Activated T-cell treated with anti-CD3 and anti-CD28 coated beads, Interleukin-2, amount 50 U/mL, for 4 hours (primary cell): ENCODE data around the gene CCNC. TPM values are rescaled to one million over a fixed set of nuclear protein-coding genes. Genes with fewer than 3 reads are reported as not detected.

Experiments
- ATAC-seq, 2 donors: fragments of 200-7000 bp; cut with Tn5 transposase; one replicate each; pipeline ENCODE4 v1.10.0; 2021
- DNase-seq: peaks from one replicate; pipeline ENCODE4 v3.0.0-alpha.2; 2020
- H3K27me3 Mint-ChIP-seq: one replicate; pipeline ENCODE4 v1.8.0; 2021; ENCODE audit warnings: low read depth, mixed read lengths
- H3K36me3 Mint-ChIP-seq: one replicate; pipeline ENCODE4 v1.8.0; 2022; ENCODE audit warnings: mixed read lengths; ENCODE audit not compliant: insufficient read depth
- H3K4me1 Mint-ChIP-seq: one replicate; pipeline ENCODE4 v1.8.0; 2021; ENCODE audit warnings: low read depth, mixed read lengths
- H3K4me3 Mint-ChIP-seq: one replicate; pipeline ENCODE4 v1.8.0; 2021; ENCODE audit warnings: mild to moderate bottlenecking, moderate library complexity, mixed read lengths
- H3K9me3 Mint-ChIP-seq: one replicate; pipeline ENCODE4 v1.8.0; 2021; ENCODE audit warnings: mixed read lengths
- total RNA-seq, 3 donors: library from RNA; stranded (reverse); gene quantifications; one replicate each; pipeline ENCODE4 v1.2.1, GENCODE V29; 2021

The CCNC gene
- total RNA-seq, 3 donors from 2014 or later, result 77.9 to 83.7 (median 78.1) TPM

GRCh38 chr6:99589290-99589672 is 20.8 kb upstream of the CCNC start:
- DNase-seq (no peak), ATAC-seq (peak; percentile 12 to 16)
- H3K4me1 Mint-ChIP-seq, result peaks cover 27% of the 10 kb centered on the region
- peaks cover 64% of the 10 kb centered on the region for H3K27me3 Mint-ChIP-seq
- H3K4me3 Mint-ChIP-seq, result peak overlapping the region; percentile 86
- H3K9me3 Mint-ChIP-seq, result no peaks in the 10 kb centered on the region
- H3K36me3 Mint-ChIP-seq, result no peaks in the 10 kb centered on the region

GRCh38 chr6:99588618-99589289 is 20.3 kb upstream of the CCNC start:
- H3K4me1 Mint-ChIP-seq, result peaks cover 27% of the 10 kb centered on the region
- peak; percentile 66 for DNase-seq
- H3K27me3 Mint-ChIP-seq, result peaks cover 58% of the 10 kb centered on the region
- ATAC-seq, result peak; percentile 92 to 95
- H3K36me3 Mint-ChIP-seq, result no peaks in the 10 kb centered on the region
- peak overlapping the region; percentile 86 for H3K4me3 Mint-ChIP-seq
- no peaks in the 10 kb centered on the region for H3K9me3 Mint-ChIP-seq

GRCh38 chr6:99587792-99588191 is 19.3 kb upstream of the CCNC start:
- ATAC-seq (no peak), DNase-seq (no peak)
- H3K9me3 Mint-ChIP-seq, result no peaks in the 10 kb centered on the region
- H3K4me1 Mint-ChIP-seq, result peaks cover 27% of the 10 kb centered on the region
- H3K4me3 Mint-ChIP-seq, result peak overlapping the region; percentile 17
- no peaks in the 10 kb centered on the region for H3K36me3 Mint-ChIP-seq
- H3K27me3 Mint-ChIP-seq, result peaks cover 58% of the 10 kb centered on the region

- H3K36me3 Mint-ChIP-seq, result no peaks in the 10 kb centered on the region
- no peaks in the 10 kb centered on the region for H3K4me1 Mint-ChIP-seq
- no peaks in the 10 kb centered on the region for H3K9me3 Mint-ChIP-seq
- DNase-seq, result no peak
- no peak overlapping the region for H3K4me3 Mint-ChIP-seq
- H3K27me3 Mint-ChIP-seq, result peaks cover 41% of the 10 kb centered on the region
- no peak for ATAC-seq
Observed at GRCh38 chr6:99579781-99580180, 11.3 kb upstream of the CCNC start.

GRCh38 chr6:99575544-99576227 is 7.2 kb upstream of the CCNC start:
- Mint-ChIP-seq H3K4me3 (no peak overlapping the region), H3K36me3 (no peaks in the 10 kb centered on the region), H3K27me3 (peaks cover 21% of the 10 kb centered on the region), H3K9me3 (no peaks in the 10 kb centered on the region), H3K4me1 (peaks cover 5% of the 10 kb centered on the region)
- ATAC-seq, result no peak
- DNase-seq, result no peak

GRCh38 chr6:99573980-99574617 is 5.6 kb upstream of the CCNC start:
- Mint-ChIP-seq H3K4me3 (no peak overlapping the region), H3K4me1 (peaks cover 5% of the 10 kb centered on the region), H3K36me3 (no peaks in the 10 kb centered on the region), H3K9me3 (no peaks in the 10 kb centered on the region), H3K27me3 (peaks cover 9% of the 10 kb centered on the region)
- DNase-seq (no peak), ATAC-seq (no peak)

GRCh38 chr6:99563056-99563723 is 5.3 kb downstream of the CCNC start:
- no peaks in the 10 kb centered on the region for H3K9me3 Mint-ChIP-seq
- no peak overlapping the region for H3K4me3 Mint-ChIP-seq
- H3K27me3 Mint-ChIP-seq, result no peaks in the 10 kb centered on the region
- no peak for DNase-seq
- peaks cover 21% of the 10 kb centered on the region for H3K4me1 Mint-ChIP-seq
- H3K36me3 Mint-ChIP-seq, result peaks cover 6% of the 10 kb centered on the region
- ATAC-seq, result no peak

GRCh38 chr6:99560668-99561067 is 7.8 kb downstream of the CCNC start:
- peaks cover 8% of the 10 kb centered on the region for H3K4me1 Mint-ChIP-seq

GRCh38 chr6:99559057-99559456 is 9.4 kb downstream of the CCNC start:
- ATAC-seq, result no peak
- no peaks in the 10 kb centered on the region for H3K9me3 Mint-ChIP-seq
- peaks cover 5% of the 10 kb centered on the region for H3K4me1 Mint-ChIP-seq
- no peaks in the 10 kb centered on the region for H3K27me3 Mint-ChIP-seq
- no peak overlapping the region for H3K4me3 Mint-ChIP-seq
- H3K36me3 Mint-ChIP-seq, result peaks cover 34% of the 10 kb centered on the region
- no peak for DNase-seq

More at GRCh38 chr6:99560668-99561067, 7.8 kb downstream of the CCNC start:
- ATAC-seq, result no peak
- DNase-seq, result no peak
- no peak overlapping the region for H3K4me3 Mint-ChIP-seq
- peaks cover 23% of the 10 kb centered on the region for H3K36me3 Mint-ChIP-seq
- no peaks in the 10 kb centered on the region for H3K27me3 Mint-ChIP-seq
- H3K9me3 Mint-ChIP-seq, result no peaks in the 10 kb centered on the region

- no peak for DNase-seq
- no peak overlapping the region for H3K4me3 Mint-ChIP-seq
- H3K27me3 Mint-ChIP-seq, result no peaks in the 10 kb centered on the region
- H3K9me3 Mint-ChIP-seq, result no peaks in the 10 kb centered on the region
- ATAC-seq, result no peak
- H3K36me3 Mint-ChIP-seq, result peaks cover 49% of the 10 kb centered on the region
- peaks cover 2% of the 10 kb centered on the region for H3K4me1 Mint-ChIP-seq
Observed at GRCh38 chr6:99553888-99554287, 14.6 kb downstream of the CCNC start.

- Mint-ChIP-seq H3K9me3 (no peaks in the 10 kb centered on the region), H3K4me1 (no peaks in the 10 kb centered on the region), H3K36me3 (peaks cover 49% of the 10 kb centered on the region), H3K4me3 (no peak overlapping the region), H3K27me3 (no peaks in the 10 kb centered on the region)
- DNase-seq (no peak), ATAC-seq (no peak)
Observed at GRCh38 chr6:99550046-99550748, 18.3 kb downstream of the CCNC start.

GRCh38 chr6:99548706-99549105 is 19.8 kb downstream of the CCNC start:
- Mint-ChIP-seq H3K4me3 (no peak overlapping the region), H3K9me3 (no peaks in the 10 kb centered on the region), H3K27me3 (no peaks in the 10 kb centered on the region), H3K4me1 (no peaks in the 10 kb centered on the region), H3K36me3 (peaks cover 47% of the 10 kb centered on the region)
- DNase-seq (no peak), ATAC-seq (no peak)

GRCh38 chr6:99547526-99547925 is 20.9 kb downstream of the CCNC start:
- no peak overlapping the region for H3K4me3 Mint-ChIP-seq
- ATAC-seq (no peak), DNase-seq (no peak)
- peaks cover 41% of the 10 kb centered on the region for H3K36me3 Mint-ChIP-seq
- no peaks in the 10 kb centered on the region for H3K4me1 Mint-ChIP-seq
- H3K9me3 Mint-ChIP-seq, result no peaks in the 10 kb centered on the region
- no peaks in the 10 kb centered on the region for H3K27me3 Mint-ChIP-seq

GRCh38 chr6:99545442-99545841 is 23.0 kb downstream of the CCNC start:
- no peak for ATAC-seq
- no peak overlapping the region for H3K4me3 Mint-ChIP-seq
- H3K27me3 Mint-ChIP-seq, result no peaks in the 10 kb centered on the region
- peaks cover 45% of the 10 kb centered on the region for H3K36me3 Mint-ChIP-seq
- no peak for DNase-seq
- no peaks in the 10 kb centered on the region for H3K4me1 Mint-ChIP-seq
- no peaks in the 10 kb centered on the region for H3K9me3 Mint-ChIP-seq
